ENCODE data around the gene MROH2A. TPM values are rescaled to one million over a fixed set of nuclear protein-coding genes. Genes with fewer than 3 reads are reported as not detected.

MROH2A gene
- total RNA-seq, 1 experiment from 2014 or later: not detected

GRCh38 chr2:233848276-233848675, 70.1 kb downstream of the MROH2A start:
- ATAC-seq (no peak), DNase-seq (ENCODE audit: low spot score) (no peak)
- Mint-ChIP-seq H3K4me3 (no peak overlapping the region), H3K27me3 (ENCODE audit: low read depth) (no peaks in the 10 kb centered on the region), H3K36me3 (peaks cover 95% of the 10 kb centered on the region), H3K4me1 (peaks cover 17% of the 10 kb centered on the region), H3K9me3 (no peaks in the 10 kb centered on the region), H3K27ac (no peak overlapping the region)
- ChIA-PET POLR2A (no interaction called here), CTCF (interaction anchor here (1.1 kb wide), 1 partner anchor 9 kb away, joined by 3 read pairs; no protein-coding TSS in a partner anchor)
- no peak for TF ChIP-seq ZMAT4 (CRISPR knock-in tag; IDR thresholded peaks at IDR 0.05)
- no peak for TF ChIP-seq CREB1 (CRISPR knock-in tag; IDR thresholded peaks at IDR 0.05)
- TF ChIP-seq, protein P1, sequence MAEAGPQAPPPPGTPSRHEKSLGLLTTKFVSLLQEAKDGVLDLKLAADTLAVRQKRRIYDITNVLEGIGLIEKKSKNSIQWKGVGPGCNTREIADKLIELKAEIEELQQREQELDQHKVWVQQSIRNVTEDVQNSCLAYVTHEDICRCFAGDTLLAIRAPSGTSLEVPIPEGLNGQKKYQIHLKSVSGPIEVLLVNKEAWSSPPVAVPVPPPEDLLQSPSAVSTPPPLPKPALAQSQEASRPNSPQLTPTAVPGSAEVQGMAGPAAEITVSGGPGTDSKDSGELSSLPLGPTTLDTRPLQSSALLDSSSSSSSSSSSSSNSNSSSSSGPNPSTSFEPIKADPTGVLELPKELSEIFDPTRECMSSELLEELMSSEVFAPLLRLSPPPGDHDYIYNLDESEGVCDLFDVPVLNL (CRISPR knock-in tag; IDR thresholded peaks at IDR 0.05; ENCODE audit: borderline replicate concordance, low read depth): no peak
- no peak for TF ChIP-seq RELA (CRISPR knock-in tag; IDR thresholded peaks at IDR 0.05; ENCODE audit: borderline replicate concordance)
- TF ChIP-seq ZNF317 (CRISPR knock-in tag; IDR thresholded peaks at IDR 0.05; ENCODE audit: borderline replicate concordance, low read depth): no peak
- TF ChIP-seq, protein P2, sequence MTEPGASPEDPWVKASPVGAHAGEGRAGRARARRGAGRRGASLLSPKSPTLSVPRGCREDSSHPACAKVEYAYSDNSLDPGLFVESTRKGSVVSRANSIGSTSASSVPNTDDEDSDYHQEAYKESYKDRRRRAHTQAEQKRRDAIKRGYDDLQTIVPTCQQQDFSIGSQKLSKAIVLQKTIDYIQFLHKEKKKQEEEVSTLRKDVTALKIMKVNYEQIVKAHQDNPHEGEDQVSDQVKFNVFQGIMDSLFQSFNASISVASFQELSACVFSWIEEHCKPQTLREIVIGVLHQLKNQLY (CRISPR knock-in tag; IDR thresholded peaks at IDR 0.05): no peak
- no peak for TF ChIP-seq STAT6 (CRISPR knock-in tag; conservative IDR thresholded peaks at IDR 0.05; ENCODE audit: low read depth)
- TF ChIP-seq, protein P3, sequence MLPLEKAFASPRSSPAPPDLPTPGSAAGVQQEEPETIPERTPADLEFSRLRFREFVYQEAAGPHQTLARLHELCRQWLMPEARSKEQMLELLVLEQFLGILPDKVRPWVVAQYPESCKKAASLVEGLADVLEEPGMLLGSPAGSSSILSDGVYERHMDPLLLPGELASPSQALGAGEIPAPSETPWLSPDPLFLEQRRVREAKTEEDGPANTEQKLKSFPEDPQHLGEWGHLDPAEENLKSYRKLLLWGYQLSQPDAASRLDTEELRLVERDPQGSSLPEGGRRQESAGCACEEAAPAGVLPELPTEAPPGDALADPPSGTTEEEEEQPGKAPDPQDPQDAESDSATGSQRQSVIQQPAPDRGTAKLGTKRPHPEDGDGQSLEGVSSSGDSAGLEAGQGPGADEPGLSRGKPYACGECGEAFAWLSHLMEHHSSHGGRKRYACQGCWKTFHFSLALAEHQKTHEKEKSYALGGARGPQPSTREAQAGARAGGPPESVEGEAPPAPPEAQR (CRISPR knock-in tag; IDR thresholded peaks at IDR 0.05): no peak
- TF ChIP-seq PRDM15 (CRISPR knock-in tag; IDR thresholded peaks at IDR 0.05): no peak
- TF ChIP-seq, protein P4, sequence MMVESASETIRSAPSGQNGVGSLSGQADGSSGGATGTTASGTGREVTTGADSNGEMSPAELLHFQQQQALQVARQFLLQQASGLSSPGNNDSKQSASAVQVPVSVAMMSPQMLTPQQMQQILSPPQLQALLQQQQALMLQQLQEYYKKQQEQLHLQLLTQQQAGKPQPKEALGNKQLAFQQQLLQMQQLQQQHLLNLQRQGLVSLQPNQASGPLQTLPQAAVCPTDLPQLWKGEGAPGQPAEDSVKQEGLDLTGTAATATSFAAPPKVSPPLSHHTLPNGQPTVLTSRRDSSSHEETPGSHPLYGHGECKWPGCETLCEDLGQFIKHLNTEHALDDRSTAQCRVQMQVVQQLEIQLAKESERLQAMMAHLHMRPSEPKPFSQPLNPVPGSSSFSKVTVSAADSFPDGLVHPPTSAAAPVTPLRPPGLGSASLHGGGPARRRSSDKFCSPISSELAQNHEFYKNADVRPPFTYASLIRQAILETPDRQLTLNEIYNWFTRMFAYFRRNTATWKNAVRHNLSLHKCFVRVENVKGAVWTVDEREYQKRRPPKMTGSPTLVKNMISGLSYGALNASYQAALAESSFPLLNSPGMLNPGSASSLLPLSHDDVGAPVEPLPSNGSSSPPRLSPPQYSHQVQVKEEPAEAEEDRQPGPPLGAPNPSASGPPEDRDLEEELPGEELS (CRISPR knock-in tag; IDR thresholded peaks at IDR 0.05): no peak
- no peak for TF ChIP-seq ZNF416 (CRISPR knock-in tag; IDR thresholded peaks at IDR 0.05)
- TF ChIP-seq ERG (CRISPR knock-in tag; IDR thresholded peaks at IDR 0.05): no peak
- no peak for TF ChIP-seq ELF4 (CRISPR knock-in tag; IDR thresholded peaks at IDR 0.05; ENCODE audit: low read depth)
- TF ChIP-seq, protein P5, sequence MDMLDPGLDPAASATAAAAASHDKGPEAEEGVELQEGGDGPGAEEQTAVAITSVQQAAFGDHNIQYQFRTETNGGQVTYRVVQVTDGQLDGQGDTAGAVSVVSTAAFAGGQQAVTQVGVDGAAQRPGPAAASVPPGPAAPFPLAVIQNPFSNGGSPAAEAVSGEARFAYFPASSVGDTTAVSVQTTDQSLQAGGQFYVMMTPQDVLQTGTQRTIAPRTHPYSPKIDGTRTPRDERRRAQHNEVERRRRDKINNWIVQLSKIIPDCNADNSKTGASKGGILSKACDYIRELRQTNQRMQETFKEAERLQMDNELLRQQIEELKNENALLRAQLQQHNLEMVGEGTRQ (CRISPR knock-in tag; IDR thresholded peaks at IDR 0.05): no peak
- no peak for TF ChIP-seq CBFB (CRISPR knock-in tag; IDR thresholded peaks at IDR 0.05; ENCODE audit: low read depth)
- no peak for TF ChIP-seq SP1 (CRISPR knock-in tag; conservative IDR thresholded peaks at IDR 0.05)
- TF ChIP-seq IRF2 (CRISPR knock-in tag; IDR thresholded peaks at IDR 0.05; ENCODE audit: borderline replicate concordance, low read depth): no peak
